HepG2 (cell line): ENCODE data around the gene RAD50. TPM values are rescaled to one million over a fixed set of nuclear protein-coding genes. Genes with fewer than 3 reads are reported as not detected.

Experiments used
- CBX2 ChIP-seq, 2 experiments: fragments of 200-600 bp in 1 of 2; sonication (generic); formaldehyde crosslinking in 1 of 2; IDR thresholded peaks; 2 replicates each; pipeline versions ENCODE4 v1.7.0 to v1.8.1; 2018 to 2022; ENCODE audit warnings: low read depth in 2 of 2, low read length in 1 of 2, mild to moderate bottlenecking in 1 of 2, missing genetic modification reagents in 1 of 2
- ETV5 ChIP-seq: IDR thresholded peaks from 2 replicates; pipeline ENCODE4 v1.6.1; 2018; ENCODE audit warnings: missing biosample characterization, missing genetic modification reagents, inconsistent platforms, borderline replicate concordance
- HDAC1 ChIP-seq: sonication (generic); formaldehyde crosslinking; IDR thresholded peaks from 2 replicates; pipeline ENCODE4 v1.5.1; 2020; ENCODE audit warnings: mild to moderate bottlenecking, missing genetic modification reagents
- IRF1 ChIP-seq: sonication (generic); formaldehyde crosslinking; IDR thresholded peaks from 2 replicates; pipeline ENCODE4 v1.4.0; 2020; ENCODE audit warnings: low read depth, mild to moderate bottlenecking, missing genetic modification reagents
- PAX8 ChIP-seq: sonication (generic); formaldehyde crosslinking; IDR thresholded peaks from 2 replicates; pipeline ENCODE4 v1.8.0; 2022; ENCODE audit warnings: mild to moderate bottlenecking, missing genetic modification reagents, borderline replicate concordance
- RXRA ChIP-seq: sonication (generic); formaldehyde crosslinking; IDR thresholded peaks from 2 replicates; pipeline ENCODE4 v1.5.1; 2020; ENCODE audit warnings: missing genetic modification reagents
- SP140L ChIP-seq: sonication (generic); formaldehyde crosslinking; IDR thresholded peaks from 2 replicates; pipeline ENCODE4 v1.4.0; 2020; ENCODE audit warnings: missing genetic modification reagents, borderline replicate concordance
- TRIM22 ChIP-seq: fragments of 450-650 bp; IDR thresholded peaks from 2 replicates; pipeline ENCODE4 v1.6.1; 2017
- ZC3H13 ChIP-seq: sonication (generic); formaldehyde crosslinking; IDR thresholded peaks from 2 replicates; pipeline ENCODE4 v1.8.1; 2023; ENCODE audit warnings: mild to moderate bottlenecking, missing genetic modification reagents, moderate library complexity
- ZFP36L1 ChIP-seq: sonication (generic); formaldehyde crosslinking; IDR thresholded peaks from 2 replicates; pipeline ENCODE4 v1.8.0; 2022; ENCODE audit warnings: mild to moderate bottlenecking, missing genetic modification reagents, moderate library complexity
- ZIK1 ChIP-seq: sonication (generic); formaldehyde crosslinking; IDR thresholded peaks from 2 replicates; pipeline ENCODE4 v1.5.0; 2020; ENCODE audit warnings: mild to moderate bottlenecking, low read depth, missing genetic modification reagents, borderline replicate concordance
- ZNF121 ChIP-seq: sonication (generic); formaldehyde crosslinking; IDR thresholded peaks from 2 replicates; pipeline ENCODE4 v1.5.0; 2020; ENCODE audit warnings: mild to moderate bottlenecking, missing genetic modification reagents
- ZNF264 ChIP-seq: sonication (generic); formaldehyde crosslinking; IDR thresholded peaks from 2 replicates; pipeline ENCODE4 v1.4.0; 2020; ENCODE audit warnings: missing genetic modification reagents
- ZNF337 ChIP-seq: sonication (generic); formaldehyde crosslinking; IDR thresholded peaks from 2 replicates; pipeline ENCODE4 v1.5.1; 2020; ENCODE audit warnings: missing genetic modification reagents, low read depth, mild to moderate bottlenecking, borderline replicate concordance
- ZNF501 ChIP-seq: sonication (generic); formaldehyde crosslinking; IDR thresholded peaks from 2 replicates; pipeline ENCODE4 v1.5.1; 2020; ENCODE audit warnings: mild to moderate bottlenecking, moderate library complexity, missing genetic modification reagents
- ZNF543 ChIP-seq: sonication (generic); formaldehyde crosslinking; IDR thresholded peaks from 2 replicates; pipeline ENCODE4 v1.4.0; 2020; ENCODE audit warnings: mild to moderate bottlenecking, missing genetic modification reagents
- ZNF577 ChIP-seq: sonication (generic); formaldehyde crosslinking; IDR thresholded peaks from 2 replicates; pipeline ENCODE4 v1.4.0; 2020; ENCODE audit warnings: mild to moderate bottlenecking, low read depth, missing genetic modification reagents, borderline replicate concordance
- ZNF615 ChIP-seq: sonication (generic); formaldehyde crosslinking; IDR thresholded peaks from 2 replicates; pipeline ENCODE4 v1.5.0; 2020; ENCODE audit warnings: mild to moderate bottlenecking, missing genetic modification reagents, borderline replicate concordance
- ZNF703 ChIP-seq: sonication (generic); formaldehyde crosslinking; IDR thresholded peaks from 2 replicates; pipeline ENCODE4 v1.5.1; 2020; ENCODE audit warnings: missing genetic modification reagents, mild to moderate bottlenecking, moderate library complexity, borderline replicate concordance
- polyA plus RNA-seq, 8 experiments: library from polyadenylated mRNA; depleted of rRNA in 3 of 8; stranded (reverse) in 7 of 8; unstranded in 1 of 8; fragments of >200 nt; fragmentation: Illumina TruSeq in 4 of 8; extraction: Trizol in 4 of 8; gene quantifications; 2 replicates each; pipeline versions ENCODE4 v1.2.1 to v1.2.3, GENCODE V29; 2011 to 2016; ENCODE audit warnings: low read depth in 4 of 8, missing spikeins in 1 of 8, mixed read lengths in 1 of 8; ENCODE audit not compliant: insufficient read depth in 1 of 8
- total RNA-seq, 5 experiments: library from RNA; depleted of rRNA; stranded (reverse); fragments of >200 nt; fragmentation: Illumina TruSeq; extraction: Trizol; gene quantifications; 2 replicates each; pipeline ENCODE4 v1.2.3, GENCODE V29; 2016; ENCODE audit warnings: low read depth in 1 of 5
- TF ChIP-seq, protein P1 (sequence below): sonication (generic); formaldehyde crosslinking; IDR thresholded peaks from 2 replicates; pipeline ENCODE4 v1.5.1; 2020; ENCODE audit warnings: missing genetic modification reagents, mild to moderate bottlenecking, borderline replicate concordance
- TF ChIP-seq, protein P2 (sequence below): sonication (generic); formaldehyde crosslinking; IDR thresholded peaks from 2 replicates; pipeline ENCODE4 v1.4.0; 2020; ENCODE audit warnings: missing genetic modification reagents, borderline replicate concordance

RAD50 gene
- total and polyA plus RNA-seq, 2 of the 13 experiments (the other 11 are each of a cell fraction or from before 2014, with no cell fraction given) = 19.2 to 23.4 TPM

GRCh38 chr5:132556763-132557477, at the start of gene RAD50 (continued):
- TF ChIP-seq, protein P1, sequence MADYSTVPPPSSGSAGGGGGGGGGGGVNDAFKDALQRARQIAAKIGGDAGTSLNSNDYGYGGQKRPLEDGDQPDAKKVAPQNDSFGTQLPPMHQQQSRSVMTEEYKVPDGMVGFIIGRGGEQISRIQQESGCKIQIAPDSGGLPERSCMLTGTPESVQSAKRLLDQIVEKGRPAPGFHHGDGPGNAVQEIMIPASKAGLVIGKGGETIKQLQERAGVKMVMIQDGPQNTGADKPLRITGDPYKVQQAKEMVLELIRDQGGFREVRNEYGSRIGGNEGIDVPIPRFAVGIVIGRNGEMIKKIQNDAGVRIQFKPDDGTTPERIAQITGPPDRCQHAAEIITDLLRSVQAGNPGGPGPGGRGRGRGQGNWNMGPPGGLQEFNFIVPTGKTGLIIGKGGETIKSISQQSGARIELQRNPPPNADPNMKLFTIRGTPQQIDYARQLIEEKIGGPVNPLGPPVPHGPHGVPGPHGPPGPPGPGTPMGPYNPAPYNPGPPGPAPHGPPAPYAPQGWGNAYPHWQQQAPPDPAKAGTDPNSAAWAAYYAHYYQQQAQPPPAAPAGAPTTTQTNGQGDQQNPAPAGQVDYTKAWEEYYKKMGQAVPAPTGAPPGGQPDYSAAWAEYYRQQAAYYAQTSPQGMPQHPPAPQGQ (CRISPR knock-in tag) = no peak
- peak; percentile 96 for TF ChIP-seq ETV5 (CRISPR knock-in tag)
- TF ChIP-seq ZIK1 (CRISPR knock-in tag) = peak; percentile 95; the same call in 1 of the 2 replicates
- 0 out of 2 replicates have a peak, but pooled peaks have one; percentile 64 for TF ChIP-seq PAX8
- TF ChIP-seq ZNF121 (CRISPR knock-in tag) = peak; percentile 64; the same call in 1 of the 2 replicates
- peak; percentile 78; the same call in 1 of the 2 replicates for TF ChIP-seq ZFP36L1 (CRISPR knock-in tag)
- peak; percentile 87; the same call in 1 of the 2 replicates for TF ChIP-seq ZNF703 (CRISPR knock-in tag)
- TF ChIP-seq SP140L (CRISPR knock-in tag) = no peak
- TF ChIP-seq ZNF577 (CRISPR knock-in tag) = no peak
- peak; percentile 90 for TF ChIP-seq ZNF543 (CRISPR knock-in tag)
- 0 out of 2 replicates have a peak, but pooled peaks have one; percentile 77 for TF ChIP-seq ZNF615 (CRISPR knock-in tag)
- TF ChIP-seq TRIM22 = no peak
- TF ChIP-seq CBX2 (IDR thresholded peaks at IDR 0.05; ENCODE audit: low read depth, low read length) = no peak
- TF ChIP-seq CBX2 (CRISPR knock-in tag; IDR thresholded peaks at IDR 0.05; ENCODE audit: low read depth) = peak; percentile 92
- TF ChIP-seq ZNF501 (CRISPR knock-in tag) = peak; percentile 98
- peak; percentile 84; the same call in 1 of the 2 replicates for TF ChIP-seq RXRA (CRISPR knock-in tag)
- TF ChIP-seq ZNF337 (CRISPR knock-in tag) = peak; percentile 91; the same call in 1 of the 2 replicates
- peak; percentile 77; the same call in 1 of the 2 replicates for TF ChIP-seq IRF1
- TF ChIP-seq ZNF264 (CRISPR knock-in tag) = peak; percentile 84
- TF ChIP-seq HDAC1 = peak; percentile 96
- peak; percentile 98 for TF ChIP-seq ZC3H13 (CRISPR knock-in tag)
- TF ChIP-seq, protein P2, sequence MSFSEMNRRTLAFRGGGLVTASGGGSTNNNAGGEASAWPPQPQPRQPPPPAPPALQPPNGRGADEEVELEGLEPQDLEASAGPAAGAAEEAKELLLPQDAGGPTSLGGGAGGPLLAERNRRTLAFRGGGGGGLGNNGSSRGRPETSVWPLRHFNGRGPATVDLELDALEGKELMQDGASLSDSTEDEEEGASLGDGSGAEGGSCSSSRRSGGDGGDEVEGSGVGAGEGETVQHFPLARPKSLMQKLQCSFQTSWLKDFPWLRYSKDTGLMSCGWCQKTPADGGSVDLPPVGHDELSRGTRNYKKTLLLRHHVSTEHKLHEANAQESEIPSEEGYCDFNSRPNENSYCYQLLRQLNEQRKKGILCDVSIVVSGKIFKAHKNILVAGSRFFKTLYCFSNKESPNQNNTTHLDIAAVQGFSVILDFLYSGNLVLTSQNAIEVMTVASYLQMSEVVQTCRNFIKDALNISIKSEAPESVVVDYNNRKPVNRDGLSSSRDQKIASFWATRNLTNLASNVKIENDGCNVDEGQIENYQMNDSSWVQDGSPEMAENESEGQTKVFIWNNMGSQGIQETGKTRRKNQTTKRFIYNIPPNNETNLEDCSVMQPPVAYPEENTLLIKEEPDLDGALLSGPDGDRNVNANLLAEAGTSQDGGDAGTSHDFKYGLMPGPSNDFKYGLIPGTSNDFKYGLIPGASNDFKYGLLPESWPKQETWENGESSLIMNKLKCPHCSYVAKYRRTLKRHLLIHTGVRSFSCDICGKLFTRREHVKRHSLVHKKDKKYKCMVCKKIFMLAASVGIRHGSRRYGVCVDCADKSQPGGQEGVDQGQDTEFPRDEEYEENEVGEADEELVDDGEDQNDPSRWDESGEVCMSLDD (CRISPR knock-in tag) = no peak
